GM21786 (cell line): ENCODE measurements around the gene G2E3.
A peak's percentile ranks its signal among the peaks of the same experiment; 100 is the strongest.
"Not testable (repeated sequence)": the region's sequence is repeated elsewhere in the genome, so short reads cannot be mapped to it uniquely, and the experiment has no call there.

ENCODE experiments used
- ATAC-seq: cut with Tn5 transposase; IDR thresholded peaks from one replicate; pipeline ENCODE4 v1.9.1; 2021; ENCODE audit not compliant: unreplicated experiment

Gene G2E3

DNA sequence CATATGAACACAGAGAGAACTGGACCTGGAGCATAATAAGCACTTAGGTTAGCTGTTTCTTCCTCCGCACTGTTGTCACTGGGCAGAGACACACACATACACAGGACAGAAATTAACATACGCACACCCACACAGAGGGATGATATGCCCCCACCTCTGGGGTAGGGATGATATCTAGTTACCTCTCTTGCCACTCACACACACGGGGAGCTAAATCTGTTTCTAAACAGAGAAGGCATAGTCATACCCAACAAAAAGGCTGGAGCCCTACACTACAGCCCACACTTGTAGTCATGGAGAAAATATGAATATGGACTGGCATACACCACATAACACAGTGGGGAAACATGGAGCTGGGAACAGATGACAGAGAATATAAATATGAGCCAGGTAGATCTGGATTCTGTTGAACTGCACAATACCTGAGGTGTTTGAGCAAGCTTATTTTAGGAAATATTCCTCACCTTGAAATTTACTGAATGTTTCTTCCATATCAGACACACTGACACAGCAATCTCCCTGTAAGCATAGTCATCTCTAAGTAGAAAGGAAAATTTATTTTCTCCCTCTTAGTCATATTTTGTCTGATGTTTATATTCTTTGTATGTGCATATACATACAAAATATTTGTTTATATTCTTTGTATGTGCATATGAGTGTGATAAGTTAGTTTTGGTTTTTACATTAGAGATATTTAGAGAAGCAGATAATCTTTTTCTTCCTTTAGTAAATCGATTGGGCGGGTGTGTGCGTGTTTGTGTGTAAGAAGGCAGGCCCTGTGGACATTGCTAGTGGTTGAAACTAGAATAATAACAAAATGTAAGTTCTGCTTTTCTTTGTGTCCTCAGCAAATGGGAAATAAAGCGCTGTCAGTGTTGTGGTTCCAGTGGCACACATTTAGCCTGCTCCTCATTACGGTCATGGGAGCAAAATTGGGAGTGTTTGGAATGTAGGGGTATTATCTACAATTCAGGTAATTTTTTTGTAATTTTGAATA is 42.3 kb downstream of the G2E3 start:
- ATAC-seq = no peak

DNA sequence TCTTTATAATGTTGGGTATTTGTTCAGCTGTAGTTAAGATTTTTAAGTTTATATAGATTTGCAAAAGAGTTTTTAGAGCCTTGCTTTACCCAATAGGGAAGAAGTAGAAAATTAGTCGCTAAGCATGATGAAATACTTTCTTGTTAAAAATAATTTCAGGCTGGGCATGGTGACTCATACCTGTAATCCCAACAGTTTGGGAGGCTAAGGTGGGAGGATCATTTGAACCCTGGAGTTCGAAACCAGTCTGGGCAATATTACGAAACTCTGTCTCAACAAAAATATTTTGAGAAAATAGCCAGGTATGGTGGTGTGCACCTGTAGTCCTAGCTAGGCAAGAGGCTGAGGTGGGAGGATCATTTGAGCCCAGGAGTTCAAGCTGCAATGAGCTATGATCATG is 44.4 kb downstream of the G2E3 start:
- ATAC-seq = no peak

DNA sequence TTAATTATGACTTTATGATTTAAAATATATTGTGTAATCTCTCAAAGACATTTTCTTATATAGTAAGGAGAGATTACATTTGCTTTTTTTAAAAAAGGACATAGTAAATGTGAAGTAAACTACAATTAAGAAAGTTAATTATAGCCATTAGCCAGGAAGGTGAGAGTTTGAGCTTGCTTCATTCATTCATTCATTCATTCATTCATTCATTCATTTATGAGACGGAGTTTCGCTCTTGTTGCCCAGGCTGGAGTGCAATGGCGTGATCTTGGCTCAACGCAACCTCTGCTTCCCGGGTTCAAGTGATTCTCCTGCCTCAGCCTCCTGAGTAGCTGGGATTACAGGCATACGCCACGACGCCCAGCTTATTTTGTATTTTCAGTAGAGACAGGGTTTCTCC is 45.7 kb downstream of the G2E3 start:
- ATAC-seq = not testable (repeated sequence)

DNA sequence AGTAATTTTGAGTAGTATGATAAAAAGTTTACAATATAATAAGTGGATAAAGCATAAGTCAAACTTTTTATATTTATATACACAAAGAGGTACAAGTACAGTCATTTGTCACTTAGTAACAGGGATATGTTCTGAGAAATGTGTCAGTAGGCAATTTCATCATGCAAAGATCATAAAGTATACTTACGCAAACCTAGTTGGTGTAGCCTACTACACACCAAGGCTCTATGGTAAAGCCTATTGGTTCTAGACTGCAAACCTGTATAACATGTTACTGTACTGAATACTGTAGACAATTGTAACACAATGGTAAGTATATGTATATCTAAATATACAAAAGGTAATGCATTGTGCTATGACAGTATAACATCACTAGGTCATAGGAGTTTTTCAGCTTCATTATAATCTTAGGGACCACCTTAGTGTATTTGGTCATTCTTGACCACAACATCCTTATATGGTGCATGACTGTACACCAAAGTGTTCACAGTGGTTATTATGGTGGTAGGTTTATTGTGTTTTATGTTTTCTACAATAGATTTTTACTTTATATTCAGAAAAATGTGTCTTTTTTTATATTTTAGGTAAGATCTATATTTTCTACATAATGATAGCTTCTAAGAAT is 48.3 kb downstream of the G2E3 start:
- ATAC-seq = no peak

DNA sequence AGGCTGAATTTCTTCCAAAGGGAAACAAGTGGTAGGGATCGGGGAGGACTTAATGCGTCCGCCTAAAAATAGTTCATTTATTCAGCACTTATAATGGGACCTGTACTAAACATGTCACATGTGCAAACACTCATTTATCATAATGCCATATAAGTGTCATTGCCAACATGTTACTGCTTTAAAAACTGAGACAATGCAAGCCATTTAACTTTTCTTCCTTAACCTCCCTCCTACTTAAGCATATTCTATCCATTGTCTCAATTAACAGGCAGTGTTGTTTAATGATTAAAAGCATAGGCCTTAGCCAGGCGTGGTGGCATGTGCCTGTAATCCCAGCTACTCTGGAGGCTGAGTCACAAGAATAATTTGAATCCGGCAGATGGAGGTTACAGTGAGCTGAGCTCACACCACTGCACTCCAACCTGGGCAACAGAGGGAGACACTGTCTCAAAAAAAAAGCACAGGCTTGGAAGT is 49.6 kb downstream of the G2E3 start:
- ATAC-seq = no peak

DNA sequence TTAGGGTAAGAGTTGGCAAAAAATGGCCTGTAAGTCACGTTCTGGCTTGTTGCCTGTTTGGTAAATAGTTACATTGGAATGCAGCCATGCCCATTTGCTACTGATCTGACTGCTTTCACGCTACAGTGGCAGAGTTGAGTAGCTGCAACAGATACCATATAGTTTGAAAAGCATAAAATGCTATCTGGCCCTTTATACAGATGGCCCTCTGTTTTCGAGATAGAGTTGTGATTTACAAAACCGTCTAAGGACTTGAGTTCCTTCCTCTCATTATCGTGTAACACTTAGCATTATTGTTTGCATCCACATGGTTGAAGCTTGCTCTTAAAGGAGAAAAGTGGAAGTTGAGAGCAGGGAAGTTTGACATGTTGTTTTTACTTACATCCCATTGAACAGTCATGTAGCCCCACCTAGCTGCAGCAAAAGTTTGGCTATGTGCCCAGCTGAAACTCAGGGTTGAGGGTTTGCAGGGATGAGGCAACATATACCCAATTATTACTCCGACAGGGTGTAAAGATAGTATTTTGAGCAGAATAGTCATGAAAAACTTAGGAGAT is 51.9 kb downstream of the G2E3 start:
- ATAC-seq = peak; percentile 53

DNA sequence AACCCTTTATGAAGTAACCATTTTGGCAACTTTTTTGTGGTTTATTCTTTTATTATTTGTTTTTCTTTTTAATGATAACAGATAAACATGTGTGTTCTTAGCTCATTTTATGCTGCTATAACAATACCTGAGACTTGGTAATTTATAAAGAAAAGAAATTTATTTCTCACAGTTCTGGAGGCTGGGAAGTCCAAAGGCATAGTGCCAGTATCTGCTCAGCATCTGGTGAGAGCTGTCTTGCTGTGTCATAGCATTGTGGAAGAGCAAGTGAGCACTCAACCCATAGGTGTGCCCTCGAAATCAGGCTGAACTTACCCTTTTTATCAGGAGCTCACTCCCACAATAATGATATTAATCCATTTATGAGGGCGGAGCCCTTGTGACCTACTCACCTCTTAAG is 55.2 kb downstream of the G2E3 start:
- no peak for ATAC-seq

DNA sequence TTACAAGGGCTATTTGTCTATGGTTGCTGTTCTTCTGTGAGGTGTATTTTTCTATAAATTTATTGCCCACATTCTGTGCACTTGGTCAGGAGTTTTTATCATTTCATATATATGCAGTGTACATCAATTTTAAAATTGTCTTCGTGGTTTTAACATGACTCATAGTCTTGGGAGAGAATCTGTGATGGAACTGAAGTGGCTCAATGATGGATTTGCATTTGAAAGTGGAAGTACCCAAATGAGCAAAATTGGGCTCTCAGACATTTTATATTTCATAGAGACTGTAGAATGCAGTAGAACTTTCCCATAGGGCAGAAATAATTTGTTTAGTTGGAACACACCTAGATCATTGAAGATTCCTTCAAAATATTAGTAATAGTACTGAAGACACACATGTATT is 61.2 kb downstream of the G2E3 start:
- ATAC-seq = peak; percentile 49

DNA sequence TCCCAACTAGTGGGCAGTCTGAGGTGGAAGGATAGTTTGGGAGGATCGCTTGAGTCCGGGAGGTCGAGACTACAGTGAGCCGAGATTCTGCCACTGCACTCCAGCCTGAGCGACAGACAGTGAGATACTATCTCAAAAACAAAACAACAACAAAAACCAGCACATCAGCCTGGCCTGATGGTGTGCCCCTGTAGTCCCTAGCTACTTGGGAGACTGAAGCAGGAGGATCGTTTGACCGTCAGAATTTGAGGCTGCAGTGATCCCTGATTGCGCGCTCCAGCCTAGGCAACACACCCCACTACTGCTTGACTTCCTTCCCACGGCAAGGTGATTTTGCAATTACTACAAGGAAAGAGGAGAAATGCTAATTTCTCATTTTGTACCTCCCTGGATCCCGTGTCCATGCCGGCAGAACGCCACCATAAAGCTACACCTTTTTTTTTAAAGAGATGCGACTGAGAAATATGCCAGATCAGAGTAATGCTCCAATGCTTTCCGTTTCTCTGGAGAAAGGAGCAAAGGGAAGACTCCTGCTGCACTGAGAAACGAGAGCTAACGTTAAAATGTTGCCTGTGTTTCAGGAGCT is 62.5 kb downstream of the G2E3 start:
- no peak for ATAC-seq

DNA sequence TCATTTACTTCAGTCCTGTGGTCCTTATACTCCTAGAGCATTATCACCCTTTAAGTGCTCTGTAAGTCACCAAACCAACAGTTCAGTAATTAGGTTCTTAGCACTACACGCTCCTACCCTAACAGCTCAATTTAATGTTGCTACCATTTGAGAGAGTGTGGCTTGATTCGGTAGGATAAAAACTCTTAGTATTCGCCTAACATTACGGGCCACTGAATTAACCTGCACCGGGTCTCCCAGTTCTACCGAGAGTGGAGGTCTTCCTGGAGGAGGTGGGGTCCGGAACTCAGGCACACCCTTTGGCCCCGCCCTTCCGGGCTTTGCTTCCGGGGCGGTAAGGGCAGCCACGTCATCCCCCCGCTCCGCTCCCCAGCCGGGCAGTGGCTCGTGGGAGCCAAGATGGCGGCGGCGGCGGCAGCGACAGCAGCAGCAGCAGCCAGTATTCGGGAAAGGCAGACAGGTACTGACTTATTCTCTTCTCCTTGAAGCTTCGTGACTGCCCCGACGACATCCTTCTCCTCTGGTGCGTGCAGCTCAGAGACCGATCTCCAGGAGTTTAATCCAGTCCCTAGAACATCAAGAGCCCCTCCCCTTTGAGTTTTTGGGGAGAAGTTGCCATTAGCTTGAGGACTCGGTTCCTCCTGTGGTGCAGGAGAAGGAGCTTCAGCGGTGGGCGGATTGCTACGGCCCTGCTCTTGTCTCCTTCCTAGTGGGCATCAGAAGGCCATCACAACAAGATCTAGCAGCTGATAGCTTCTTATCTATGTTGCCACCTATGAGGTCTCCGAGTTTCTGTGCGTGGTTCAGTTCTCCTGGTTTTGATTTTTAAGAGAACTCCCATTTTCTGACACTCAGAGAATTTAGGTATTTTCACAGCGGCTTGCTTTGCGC is 63.2 kb downstream of the G2E3 start, which contains the start of gene SCFD1:
Gene SCFD1 (plus strand): TSS at position 380 of the 891 bp plus-strand sequence. CDS start 20 bp downstream, at position 400.
- ATAC-seq = peak; percentile 88

DNA sequence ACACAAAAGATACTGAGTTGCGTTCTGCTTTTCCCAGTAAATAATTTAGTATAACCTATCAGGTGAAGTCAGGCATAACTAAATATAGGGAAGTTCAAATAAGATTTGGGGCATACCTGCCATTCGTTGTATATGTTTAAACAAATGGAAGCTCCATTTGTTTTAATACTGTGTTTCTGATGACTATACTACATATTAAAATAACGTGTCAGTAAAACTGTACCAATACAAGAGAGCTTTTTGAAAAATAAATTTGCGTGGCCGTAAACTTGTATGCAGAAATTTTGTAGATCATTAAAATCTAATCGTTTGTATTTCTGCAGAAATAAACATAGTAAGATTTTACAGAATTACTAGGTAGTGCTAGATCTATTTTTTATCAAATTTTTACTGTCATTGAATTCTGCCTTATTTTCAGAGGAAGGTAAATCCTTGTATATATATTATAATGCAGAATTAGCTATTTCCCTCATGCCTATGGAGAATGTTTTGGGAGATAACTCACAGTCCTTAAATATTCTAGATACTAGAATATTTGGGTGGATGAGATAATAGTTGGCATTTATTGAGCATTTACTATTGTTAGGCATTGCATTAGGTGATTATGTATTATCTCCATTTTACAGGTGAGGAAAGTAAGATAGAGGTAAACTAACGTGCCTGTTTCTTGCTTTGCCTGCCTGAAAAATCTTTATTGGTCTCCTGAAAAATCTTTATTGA is 64.6 kb downstream of the G2E3 start:
- no peak for ATAC-seq

DNA sequence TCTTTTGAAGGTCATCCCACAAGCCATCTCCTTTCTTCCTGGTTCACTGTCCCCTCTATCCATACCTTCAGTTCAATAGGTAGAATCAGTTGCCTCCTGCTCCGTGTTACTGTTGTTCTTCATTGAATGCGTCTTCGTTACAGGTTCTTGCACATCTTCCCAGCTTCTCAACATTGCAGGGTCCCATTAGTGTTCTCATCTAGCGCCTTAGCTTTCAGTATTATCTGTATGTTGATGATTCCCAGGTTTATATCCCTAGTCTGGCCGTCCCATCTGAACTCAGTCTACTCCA is 65.1 kb downstream of the G2E3 start:
- ATAC-seq = no peak

DNA sequence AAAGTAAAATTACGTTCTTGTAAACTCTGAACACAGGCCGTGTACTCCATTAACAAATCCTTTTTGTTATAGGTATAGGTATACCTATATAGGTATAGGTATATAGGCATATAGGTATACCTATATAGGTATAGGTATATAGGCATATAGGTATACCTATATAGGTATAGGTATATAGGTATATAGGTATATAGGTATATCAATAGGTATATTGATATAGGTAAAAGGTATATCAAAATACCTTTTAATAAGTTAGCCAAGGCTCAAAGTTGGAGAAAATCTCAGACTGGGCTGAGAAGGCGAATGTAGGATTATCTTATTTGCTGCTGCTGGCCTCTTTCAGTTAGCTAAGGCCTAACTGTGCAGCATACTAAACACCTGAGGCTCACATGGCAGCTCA is 66.6 kb downstream of the G2E3 start:
- no peak for ATAC-seq

DNA sequence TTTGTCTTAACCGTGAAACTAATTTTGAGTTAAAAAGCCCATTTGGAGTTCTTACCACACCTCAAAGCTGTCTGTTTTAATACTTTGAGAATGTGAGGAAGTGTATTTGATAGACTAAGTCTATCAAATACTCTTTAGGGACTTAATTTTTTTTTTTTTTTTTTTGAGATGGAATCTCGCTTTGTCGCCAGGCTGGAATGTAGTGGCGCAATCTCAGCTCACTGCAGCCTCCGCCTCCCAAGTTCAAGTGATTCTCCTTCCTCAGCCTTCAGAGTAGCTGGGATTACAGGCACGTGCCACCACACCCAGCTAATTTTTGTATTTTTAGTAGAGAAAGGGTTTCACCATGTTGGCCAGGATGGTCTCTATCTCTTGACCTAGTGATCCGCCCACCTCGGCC is 70.5 kb downstream of the G2E3 start:
- not testable (repeated sequence) for ATAC-seq

DNA sequence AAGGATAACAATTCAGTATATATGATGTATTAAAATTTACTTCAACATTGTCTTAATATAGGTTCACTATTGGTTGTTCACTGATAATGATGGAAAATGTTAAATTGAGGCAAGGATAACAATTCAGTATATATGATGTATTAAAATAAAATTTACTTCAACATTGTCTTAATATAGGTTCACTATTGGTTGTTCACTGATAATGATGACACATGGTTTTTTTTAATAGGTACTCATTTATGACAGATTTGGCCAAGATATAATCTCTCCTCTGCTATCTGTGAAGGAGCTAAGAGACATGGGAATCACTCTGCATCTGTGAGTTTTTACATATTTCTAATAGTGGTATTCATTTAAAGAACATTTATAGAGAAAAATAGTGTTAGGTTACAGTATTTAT is 71.3 kb downstream of the G2E3 start:
- ATAC-seq = no peak

DNA sequence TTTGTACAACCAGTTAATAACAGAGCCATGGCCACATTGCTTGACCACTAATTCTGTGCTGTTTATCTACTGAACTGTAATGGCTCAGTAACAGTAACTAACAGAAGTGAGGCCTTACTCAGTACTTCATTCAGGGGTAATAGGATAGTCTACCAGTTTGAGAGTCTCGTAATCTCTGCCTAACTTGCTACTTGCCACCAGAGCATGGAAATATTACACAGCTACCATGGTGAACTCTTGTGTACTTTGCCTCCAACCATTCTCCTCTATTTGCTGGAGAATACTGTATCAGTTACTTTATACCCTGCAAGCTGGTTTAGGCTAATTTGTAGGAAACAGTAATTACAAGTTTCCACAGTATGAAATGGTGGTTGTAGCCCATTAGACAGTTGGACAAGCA is 73.8 kb downstream of the G2E3 start:
- no peak for ATAC-seq

DNA sequence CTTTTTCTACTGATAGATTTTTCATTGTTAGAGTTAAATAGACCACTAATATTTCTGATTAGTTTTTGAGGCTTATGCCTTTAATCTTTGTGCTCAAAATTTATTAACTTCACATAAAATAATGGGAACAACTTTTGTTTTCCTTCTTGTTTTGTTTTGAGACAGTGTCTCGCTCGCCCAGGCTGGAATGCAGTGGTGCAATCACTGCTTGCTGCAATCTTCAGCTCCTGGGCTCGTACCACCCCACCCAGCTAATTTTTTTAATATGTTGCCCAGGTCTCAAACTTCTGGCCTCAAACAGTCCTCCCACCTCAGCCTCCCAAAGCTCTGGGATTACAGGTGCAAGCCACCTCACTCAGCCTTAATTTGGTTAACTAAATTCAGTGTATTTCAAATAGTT is 80.0 kb downstream of the G2E3 start:
- no peak for ATAC-seq

DNA sequence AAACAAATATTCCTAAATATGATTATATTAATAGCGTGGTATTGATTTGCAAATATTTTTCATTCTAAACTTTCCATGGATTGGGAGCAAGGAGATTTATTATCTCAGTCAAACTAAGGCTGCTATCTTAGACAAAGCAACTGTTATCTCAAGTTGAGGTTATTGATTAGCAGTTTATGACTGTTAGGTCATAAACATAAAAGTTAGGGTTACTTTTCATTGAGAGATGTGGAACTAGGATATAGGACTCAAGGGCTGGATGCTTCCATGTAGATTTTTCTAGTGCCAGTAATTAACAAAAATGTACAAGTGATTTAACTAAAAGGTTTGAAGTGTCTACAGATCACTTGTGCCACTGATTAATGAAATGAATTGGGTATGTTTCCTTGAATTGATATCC is 82.2 kb downstream of the G2E3 start:
- ATAC-seq = no peak

DNA sequence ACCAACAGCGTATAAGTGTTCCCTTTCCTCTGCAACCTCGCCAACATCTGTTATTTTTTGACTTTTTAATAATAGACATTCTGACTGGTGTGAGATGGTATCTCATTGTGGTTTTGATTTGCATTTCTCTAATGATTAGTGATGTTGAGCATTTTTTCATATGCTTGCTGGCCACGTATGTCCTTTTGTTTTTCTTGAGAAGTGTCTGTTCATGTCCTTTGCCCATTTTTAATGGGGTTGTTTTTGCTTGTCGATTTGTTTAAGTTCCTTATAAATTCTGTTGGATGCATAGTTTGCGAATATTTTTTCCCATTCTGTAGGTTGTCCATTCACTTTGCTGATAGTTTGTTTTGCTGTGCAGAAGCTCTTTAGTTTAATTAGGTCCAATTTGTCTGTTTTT is 85.5 kb downstream of the G2E3 start:
- ATAC-seq = not testable (repeated sequence)

DNA sequence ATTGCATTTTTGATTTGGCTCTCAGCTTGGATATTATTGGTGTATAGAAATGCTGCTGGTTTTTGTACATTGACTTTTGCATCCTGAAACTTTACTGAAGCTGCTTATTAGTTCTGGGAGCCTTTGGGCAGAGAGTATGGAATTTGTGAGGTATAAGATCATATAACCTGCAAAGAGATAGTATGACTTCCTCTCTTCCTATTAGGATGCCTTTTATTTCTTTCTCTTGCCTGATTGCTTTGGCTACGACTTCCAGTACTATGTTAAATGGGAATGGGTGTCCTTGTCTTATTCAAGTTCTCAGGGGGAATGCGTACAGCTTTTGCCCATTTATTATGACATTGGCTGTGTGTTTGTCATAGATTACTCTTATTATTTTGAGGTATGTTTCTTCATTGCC is 86.6 kb downstream of the G2E3 start:
- no peak for ATAC-seq
